GM12874 (cell line): ENCODE measurements around the gene EXOC3.

Experiments used
- CTCF ChIP-seq: IDR thresholded peaks from 2 replicates; pipeline ENCODE4 v1.5.1; 2011; ENCODE audit warnings: low read depth, mild to moderate bottlenecking, control low read depth, low read length, moderate library complexity; ENCODE audit not compliant: insufficient read depth

Gene EXOC3

GRCh38 chr5:435961-436640 lies 6.9 kb upstream of the EXOC3 start:
- 0 out of 2 replicates have a peak, but pooled peaks have one; percentile 24 for TF ChIP-seq CTCF

GRCh38 chr5:436641-436975 lies 6.4 kb upstream of the EXOC3 start:
- no peak for TF ChIP-seq CTCF

DNA sequence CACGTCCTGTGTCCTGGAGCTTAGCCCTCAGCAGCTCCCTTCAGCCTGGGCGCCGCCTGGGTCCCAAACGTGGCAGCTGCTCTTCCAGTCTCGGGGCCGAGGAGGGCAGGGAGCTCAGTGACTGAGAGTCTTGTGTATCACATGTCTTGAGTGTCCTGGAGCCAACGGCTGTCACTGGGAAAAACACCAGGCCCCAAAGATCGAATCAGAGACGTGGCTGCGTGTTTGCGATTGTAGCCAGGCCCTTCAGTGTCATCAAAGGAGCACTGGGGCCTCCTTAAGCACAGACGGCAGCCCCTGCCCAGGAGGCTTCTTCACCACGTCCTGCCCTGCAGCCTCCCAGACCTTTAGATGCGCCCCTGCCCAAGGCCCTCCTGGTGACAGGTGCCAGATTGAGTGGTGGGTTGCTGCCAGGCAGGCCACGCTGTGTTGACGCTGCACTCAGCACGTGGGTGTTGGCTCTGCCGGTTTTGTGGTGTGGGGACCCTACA lies 5.7 kb upstream of the EXOC3 start:
- no peak for TF ChIP-seq CTCF

DNA sequence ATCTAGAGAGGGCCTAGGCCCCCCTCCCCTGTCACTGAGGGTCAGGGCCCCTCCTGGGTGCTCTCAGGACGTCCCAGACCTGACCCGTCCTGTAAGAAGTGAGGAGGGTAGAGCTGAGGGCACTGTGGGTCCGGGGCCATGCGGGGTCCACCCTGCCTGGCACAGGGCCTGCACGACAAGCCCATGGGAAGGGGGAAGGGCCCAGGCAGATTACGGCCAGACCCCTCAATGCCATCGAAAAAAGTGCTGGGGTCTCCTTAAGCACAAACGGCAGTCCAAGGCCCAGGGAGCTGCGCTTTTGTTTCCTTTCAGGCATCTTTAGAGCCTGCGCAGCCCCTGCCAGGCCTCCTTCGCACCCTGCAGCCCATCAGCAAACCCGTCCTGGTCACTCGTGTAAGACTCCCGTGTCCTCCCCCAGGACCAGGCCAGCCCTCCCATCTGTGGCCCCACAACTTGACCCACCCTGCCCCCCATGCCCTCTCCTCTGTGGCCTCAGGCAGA lies 4.4 kb upstream of the EXOC3 start:
- TF ChIP-seq CTCF, result no peak

GRCh38 chr5:439181-439580 lies 3.8 kb upstream of the EXOC3 start:
- no peak for TF ChIP-seq CTCF

DNA sequence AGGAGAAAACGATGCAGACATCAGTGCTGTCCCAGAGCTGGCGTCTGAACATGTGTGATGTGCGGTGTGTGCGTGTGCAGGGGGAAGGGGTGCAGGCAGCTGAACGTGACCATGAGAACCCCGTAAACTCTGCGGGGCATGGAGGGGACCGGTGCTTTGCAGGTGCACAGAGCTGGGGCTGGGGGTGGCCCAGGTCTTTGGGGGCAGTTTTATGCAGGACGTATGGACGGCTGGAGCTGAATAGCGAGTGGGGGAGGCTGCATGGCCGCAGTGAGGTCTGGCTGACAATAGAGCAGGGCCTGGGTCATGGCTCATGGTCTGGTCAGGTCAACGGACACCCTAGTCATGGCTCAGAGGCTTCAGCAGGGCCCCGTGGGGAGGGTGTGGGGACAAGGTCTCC lies 3.3 kb upstream of the EXOC3 start:
- TF ChIP-seq CTCF, result no peak

GRCh38 chr5:440401-441201 lies 2.4 kb upstream of the EXOC3 start:
- TF ChIP-seq CTCF, result no peak
